ENCODE data around the gene ALLC.

- no peak for TF ChIP-seq CTCF (IDR thresholded peaks at IDR 0.05; ENCODE audit: borderline replicate concordance, extremely low read depth, low read length, poor library complexity, severe bottlenecking)
- no peak for TF ChIP-seq EZH2 (IDR thresholded peaks at IDR 0.05; ENCODE audit: borderline replicate concordance, low read depth, low read length, severe bottlenecking)
These were observed 67.0 kb downstream of the ALLC start for GRCh38 chr2:3725002-3725401.
